NCI-H1930 (cell line): ENCODE measurements around the gene KCNN4.

Experiments used
- DNase-seq, 2 experiments: peaks; one replicate each; lab custom pipeline; 2025; lab: John Stamatoyannopoulos, UW

The KCNN4 gene

DNA sequence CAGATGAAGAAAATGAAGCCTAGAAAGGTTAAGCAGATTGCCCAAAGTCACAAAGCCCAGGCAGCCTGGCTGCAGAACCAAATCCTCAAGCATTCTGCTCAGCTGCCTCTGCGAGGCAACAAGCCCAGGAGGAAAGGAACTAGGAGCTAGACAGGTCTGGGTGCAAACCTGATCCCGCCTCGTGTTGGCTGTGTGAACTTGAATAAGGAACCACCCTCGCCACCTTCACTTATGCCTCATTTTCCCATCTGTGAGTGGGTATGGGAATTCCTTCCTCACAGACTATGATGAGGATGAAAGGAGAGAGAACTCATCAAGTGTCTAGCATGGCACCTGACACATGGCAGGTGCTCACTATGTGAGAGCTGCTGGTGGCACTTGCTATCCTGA lies 32.6 kb downstream of the KCNN4 start:
- no peak for DNase-seq

DNA sequence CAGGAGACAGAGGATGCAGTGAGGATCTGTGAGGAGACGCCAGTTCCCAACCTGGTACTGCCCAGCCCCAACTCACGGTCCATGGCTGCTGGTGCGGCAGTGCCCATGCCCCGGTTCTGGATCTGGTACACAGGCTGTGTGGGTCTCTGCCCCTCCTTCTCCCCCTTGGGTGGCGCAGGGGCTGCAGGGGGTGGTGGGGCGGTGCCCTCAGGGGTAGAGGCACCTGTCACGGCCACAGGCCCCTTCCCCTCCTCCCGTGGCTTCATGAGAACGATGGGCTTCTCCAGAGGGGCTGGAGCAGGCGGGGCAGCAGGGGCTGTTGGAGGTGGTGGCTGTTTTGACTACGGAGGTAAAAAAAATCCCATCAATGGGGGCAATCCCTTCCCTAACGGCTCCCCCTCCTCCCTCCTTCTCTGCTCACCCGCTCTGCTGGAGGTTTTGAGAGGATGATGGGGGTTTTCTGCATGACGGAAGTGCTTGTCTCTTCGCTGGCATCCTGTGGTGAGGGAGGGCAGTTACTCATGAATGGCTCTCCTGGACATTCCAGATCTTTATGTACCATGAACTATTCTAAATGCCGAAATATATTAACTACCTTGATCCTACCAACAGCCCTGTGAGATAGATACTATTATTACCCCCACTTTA lies 33.1 kb downstream of the KCNN4 start:
- DNase-seq: no peak

DNA sequence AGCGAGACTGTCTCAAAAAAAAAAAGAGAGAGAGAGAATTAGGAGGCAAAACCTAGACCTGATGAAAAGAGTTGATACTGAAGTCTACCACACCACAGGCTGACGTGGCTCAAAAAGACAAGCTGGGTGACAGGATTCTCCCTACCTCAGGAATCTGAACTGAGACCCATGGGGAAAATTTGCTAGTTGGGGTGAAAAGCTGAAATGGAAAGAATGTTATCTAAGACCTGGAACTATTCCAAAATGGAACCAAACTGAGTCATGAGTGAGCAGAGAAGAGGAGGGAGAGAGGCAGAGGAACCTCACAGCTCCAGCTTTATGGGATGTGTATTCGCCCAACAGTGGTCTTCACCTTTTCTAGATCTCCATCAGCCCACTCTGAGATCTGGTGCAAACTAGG lies 37.7 kb downstream of the KCNN4 start:
- no peak for DNase-seq

DNA sequence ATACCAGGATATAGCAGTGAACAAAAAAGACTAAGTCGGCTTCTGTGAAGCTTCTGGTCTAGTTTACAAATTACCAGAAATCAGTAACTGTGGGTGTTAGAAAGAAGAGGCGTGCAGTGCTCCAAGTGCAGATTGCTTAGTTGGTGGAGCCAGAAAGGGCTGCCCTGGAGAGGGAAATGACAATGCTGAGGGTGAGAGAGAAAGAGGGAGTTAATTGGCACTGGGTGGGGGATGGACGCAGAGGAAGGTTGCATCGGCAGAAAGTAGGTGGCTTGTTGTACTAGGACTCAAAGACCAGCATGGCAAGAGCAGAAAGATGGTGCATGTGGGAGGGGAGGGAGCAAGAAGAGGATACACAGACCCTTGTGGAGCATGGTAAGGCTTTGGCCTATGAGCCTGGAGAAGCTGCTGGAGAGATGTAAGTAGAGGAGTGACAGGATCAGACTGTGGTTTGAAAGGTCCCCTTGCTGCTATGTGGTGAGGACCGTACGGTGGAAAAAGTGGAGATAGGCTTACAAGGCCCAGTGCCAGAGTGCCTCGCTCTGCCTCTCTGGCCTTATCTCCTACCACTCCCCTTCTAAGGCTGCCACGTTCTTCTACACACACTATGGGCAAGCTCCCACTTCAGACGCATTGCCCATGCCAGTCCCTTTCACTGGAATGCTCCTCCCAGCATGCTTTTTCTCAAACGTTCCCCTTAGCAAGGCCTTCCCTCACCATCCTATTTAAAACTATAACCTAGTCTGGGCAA lies 39.5 kb downstream of the KCNN4 start:
- no peak for DNase-seq

DNA sequence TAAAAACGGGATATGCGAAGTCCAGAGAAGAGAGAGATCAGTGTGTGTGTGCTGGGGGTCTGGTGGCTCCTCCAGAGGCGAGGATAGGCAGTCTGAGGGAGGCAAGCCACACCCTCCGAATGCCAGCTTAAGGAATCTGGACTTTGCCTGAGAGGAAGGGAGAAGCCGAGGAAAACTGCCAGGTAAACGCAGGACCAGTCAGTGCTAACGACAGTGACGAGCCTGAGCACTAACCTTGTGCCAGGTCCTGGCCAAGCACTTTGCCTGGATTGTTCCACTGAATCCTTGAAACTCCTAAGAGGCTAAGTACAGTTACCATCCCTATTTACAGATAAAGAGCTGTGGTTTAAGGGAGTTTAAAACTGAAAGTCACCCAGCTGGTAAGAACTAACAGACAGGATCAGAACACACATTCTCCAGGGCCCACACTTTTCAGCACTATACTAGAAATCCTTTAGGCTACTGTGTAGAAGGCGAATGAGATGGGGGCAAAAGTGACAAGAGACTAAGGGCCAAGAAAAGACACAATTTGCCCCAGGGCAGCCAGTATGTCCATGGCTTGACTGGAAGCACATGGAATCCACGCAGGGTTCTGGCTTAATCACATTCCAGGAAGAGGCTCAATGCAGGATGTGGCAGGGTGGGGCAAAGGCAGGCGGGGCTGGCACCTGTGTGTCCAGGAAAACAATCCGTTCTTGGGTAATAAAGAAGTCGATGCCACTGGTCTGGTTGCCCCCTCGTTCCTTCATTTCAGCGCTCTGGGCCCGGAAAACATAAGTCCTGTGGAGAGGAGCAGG lies 41.1 kb downstream of the KCNN4 start:
- no peak for DNase-seq

DNA sequence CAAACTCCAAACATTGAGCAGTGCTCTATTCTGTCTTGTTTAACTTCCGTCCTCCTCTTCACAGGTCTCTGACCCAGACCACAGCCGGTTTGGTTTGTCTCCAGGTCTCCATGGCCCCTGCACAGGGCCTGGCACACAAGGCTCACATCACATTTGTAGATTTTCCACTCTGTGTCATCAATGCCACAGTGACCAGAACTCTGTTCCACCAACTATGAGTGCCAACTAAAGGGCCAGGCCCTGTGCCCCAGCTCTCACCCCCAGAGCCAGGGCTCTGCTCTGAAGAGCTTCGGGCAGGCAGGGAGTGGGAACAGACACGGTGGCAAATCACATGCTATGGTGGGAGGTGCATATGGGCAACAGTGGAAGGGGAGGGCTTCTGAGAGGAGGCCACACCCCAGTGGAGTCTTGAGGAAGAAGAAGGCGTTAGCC lies 42.0 kb downstream of the KCNN4 start:
- no peak for DNase-seq

DNA sequence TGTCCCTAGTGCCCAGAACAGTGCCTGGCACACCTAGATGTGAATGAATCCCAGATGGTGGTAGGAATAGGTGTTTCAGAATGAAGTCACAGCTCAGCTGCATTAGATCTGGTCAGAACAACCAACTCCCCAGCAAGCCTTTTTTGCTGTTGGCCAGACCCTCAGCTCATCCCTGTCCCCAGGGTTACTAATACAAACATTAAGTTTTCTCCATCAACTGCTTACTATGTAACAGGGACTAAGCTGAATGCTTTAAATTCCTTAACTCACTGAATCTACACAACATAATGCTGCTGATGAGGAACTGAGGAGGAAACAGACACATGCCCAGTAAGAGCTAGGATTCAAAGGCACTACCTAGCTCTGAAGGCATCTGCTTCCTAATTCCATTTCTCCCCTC lies 44.8 kb downstream of the KCNN4 start:
- no peak for DNase-seq

DNA sequence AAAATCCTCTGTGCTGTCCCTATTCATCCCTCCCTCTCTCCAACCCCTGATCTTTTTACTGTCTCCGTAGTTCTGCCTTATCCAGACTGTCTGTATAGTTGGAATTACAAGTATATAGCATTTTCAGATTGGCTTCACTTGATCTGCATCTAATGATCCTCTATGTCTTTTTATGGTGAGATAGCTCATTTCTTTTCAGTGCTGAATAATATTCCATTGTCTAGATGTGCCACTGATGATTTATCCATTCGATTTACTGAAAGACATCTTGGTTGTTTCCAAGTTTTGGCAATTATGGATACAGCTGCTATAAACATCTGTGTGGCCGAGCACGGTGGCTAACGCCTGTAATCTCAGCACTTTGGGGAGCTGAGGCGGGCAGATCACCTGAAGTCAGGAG lies 45.8 kb downstream of the KCNN4 start:
- no peak for DNase-seq

DNA sequence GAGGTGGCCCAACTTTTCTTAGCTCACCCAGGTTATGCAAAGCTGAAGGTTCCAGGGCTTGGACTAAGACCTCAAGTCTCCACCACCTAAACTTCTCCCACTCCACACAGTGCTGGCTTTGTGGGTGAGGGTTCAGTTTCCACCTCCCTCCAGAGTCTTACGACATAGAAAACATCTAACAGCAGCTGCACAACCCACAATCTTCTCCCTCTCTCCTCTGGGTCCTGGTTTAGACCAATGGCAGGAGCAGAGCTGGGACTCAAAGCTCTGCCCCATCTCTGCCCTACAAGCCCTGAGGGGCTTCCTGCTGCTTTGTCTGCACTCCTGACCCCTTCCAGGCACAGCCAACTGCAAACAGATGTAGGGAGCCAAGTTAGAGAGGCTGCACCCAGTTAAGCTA lies 48.9 kb downstream of the KCNN4 start:
- no peak for DNase-seq

DNA sequence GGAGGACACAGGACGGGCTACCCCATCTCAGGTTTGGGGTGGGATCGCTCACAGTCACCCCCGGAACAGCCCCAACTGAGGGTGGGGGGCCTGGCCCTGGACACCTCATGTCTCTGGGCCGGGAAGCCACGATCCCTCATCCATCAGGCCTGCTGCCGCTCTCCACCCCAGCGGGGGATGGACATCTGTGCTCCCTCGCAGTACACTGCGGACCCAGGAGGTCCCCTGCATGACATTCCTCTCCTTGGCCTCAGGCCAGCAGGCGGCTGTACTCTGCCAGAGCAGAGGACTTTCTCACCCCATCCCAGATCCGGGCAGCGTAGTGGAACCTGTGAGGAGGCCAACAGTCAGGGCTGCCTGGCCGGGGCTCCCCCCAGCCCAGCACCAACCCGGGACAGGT lies 49.4 kb downstream of the KCNN4 start:
- no peak for DNase-seq

DNA sequence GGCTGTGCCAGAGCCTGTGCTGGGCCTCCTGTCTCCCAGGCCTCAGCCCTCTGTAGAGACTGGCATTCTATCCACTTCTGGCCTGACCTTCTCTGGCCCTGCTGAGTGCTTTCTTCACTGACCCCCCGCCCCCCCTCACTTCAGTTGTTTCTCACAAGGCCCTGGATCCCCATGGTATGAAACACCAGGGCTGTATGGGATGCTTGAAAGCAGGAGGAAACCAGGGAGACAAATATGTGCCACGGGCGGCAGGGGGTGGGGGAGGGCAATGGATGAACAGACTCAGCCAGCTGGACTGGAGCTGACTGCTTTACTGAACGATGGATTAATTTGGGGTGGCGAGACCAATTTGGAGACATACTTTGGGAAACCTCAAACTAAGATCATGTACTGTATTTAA lies 50.9 kb downstream of the KCNN4 start:
- DNase-seq: no peak

DNA sequence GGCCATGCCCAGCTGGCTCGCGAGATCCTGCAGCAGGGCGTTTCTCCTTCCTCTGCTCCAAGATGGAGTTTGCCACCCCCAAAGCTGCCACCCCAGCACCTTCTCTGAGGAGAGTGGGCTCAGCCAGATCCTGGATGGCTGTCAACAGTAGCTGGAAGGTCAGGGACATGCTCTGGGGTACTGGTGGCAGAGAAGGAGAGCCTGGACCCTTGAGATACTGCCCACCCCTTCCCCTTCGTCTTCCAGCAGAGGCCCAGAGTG lies 53.2 kb downstream of the KCNN4 start:
- DNase-seq: no peak

DNA sequence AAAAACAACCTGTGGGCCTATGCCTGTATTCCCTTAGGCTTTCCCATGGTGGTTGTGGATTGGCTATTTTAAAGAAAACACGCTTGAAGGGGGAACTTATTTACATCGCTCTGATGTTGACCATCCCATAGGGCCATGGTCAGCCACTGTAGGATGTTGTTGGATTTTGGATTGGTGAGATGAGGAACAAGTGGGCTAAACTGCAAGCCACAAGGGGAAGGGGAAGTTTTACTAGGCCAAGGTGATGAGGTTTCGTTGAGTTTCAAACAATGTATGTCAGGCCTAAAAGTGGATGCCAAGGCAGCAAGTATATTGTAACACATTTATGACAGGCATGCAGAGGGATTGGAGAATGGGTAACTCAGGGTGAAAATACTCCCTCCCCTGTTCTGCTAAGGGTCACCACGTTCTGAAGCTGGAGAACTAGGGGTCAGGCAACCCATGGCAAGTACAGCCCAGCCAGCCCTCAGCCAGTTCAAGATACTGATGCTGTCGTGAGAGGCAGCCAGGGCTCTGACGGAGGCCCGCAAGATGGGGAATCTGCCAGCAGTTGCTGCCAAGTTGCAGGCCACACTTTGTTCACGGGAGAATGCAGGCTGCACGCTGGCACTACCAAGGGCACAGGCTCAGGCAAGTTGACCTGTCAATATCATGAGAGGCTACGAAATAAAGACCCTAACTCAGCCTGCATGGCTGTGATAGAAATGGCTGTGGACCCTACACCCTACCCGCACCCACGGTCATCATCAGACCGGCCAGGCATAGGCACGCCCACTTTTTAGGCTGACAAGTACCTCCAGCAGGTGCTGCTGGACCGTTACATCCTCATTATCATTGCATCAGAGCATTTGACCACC lies 53.8 kb downstream of the KCNN4 start:
- no peak for DNase-seq

DNA sequence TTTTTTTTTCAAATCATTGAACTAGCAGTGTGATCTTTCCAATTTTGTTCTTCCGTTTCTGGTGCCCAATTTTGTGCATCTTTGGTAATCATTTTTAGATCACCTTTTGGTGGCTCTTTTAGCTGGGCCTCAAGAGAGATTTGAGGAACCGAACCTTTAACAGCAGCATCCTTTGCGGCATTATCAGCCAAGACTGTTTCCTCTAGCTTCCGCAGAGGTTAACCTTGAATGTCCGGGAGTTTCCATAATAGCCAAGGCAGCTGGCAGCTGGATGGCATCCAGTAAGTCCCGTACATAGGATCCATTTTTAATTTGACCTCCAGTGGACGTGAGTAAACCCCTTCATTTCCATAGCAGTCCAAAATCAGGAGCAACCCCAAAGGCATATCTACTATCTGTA lies 55.3 kb downstream of the KCNN4 start:
- DNase-seq: no peak

DNA sequence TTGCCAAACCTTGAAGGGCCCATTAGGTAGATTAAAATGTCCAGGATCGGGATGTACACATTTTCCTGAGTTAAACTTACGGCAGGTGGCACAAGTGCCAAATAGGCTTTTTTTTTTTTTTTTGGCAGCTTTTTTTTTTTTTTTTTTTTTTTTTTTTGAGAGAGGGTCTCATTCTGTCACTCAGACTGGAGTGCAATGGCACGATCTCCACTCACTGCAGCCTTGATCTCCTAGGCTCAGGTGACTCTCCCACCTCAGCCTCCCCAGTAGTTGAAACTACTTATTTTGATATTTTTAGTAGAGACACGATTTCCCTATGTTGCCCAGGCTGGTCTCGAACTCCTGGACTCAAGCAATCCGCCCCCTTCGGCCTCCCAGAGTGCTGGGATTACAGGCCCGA lies 55.9 kb downstream of the KCNN4 start:
- DNase-seq: no peak

DNA sequence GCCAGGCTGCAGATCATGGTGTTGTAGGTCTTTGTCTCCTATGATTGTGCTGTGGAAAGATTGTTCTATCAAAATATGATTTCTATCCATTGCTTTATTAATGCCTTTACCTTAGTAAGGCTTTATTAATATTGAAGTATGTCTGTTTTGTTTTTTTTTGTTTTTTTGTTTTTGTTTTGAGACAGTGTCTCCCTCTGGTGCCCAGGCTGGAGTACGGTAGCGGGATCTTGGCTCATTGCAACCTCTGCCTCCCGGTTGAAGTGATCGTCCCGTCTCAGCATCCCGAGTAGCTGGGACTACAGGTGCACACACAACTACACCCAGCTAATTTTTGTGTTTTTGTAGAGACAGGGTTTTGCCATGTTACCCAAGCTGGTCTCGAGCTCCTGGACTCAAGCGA lies 57.2 kb downstream of the KCNN4 start:
- no peak for DNase-seq

DNA sequence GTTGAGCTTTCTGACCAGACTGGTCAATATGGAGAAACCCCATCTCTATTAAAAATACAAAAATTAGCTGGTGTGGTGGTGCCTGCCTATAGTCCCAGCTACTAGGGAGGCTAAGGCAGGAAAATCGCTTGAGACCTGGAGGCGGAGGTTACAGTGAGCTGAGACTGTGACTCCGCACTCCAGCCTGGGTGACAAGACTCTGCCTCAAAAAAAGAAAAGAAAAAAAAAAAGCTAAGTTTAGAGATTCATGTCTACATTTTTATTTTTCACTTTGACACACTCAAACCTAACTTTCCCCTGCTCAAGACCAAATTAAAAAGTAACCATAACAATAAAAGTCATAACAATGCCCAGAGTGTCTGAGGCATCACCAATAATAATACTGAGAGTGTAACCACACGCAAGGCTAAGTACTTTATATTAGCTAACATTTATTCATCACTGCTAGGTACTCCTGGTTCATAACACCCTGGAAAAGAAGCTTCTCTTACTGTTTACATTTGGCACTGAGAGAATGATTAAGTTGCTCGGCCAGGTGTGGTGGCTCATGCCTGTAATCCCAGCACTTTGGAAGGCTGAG lies 59.2 kb downstream of the KCNN4 start:
- no peak for DNase-seq

DNA sequence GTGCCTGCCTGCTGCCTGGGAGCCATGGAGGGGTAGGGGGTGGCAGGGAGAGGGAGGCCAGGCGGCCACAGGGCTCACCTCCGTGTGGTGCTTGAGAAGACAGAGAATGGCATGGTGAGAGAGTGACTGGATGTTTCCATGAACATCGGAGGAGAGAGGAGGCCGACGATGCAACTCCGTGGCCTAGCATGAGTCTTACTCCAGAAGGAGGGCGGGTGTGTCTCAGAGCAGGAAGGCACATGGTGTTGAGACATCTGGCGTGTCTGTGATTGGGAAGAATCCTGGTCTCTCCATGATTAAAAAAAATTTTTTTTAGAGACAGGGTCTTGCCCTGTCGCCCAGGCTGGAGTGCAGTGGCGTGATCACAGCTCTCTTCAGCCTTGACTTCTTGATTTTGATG lies 59.8 kb downstream of the KCNN4 start:
- no peak for DNase-seq

DNA sequence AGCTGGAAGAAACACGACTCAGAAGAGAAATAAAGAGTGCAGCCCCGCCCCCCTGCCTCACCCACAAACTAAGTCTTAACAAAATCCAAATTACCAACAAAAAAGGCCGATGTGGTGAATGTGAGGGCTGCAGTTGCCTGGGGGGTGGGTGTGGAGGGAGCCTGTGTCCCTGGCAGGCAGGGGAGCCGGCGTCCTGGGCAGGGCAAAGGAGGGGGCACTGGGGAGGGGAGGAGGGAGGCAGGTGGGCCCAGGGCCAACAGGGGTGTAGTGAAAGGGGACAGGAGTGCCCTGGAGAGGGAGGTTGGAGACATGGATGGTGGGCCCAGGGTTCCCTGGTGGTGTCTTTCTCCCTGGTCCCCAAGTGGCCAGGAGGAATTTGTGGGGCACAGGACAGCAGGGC lies 60.9 kb downstream of the KCNN4 start:
- DNase-seq: no peak

DNA sequence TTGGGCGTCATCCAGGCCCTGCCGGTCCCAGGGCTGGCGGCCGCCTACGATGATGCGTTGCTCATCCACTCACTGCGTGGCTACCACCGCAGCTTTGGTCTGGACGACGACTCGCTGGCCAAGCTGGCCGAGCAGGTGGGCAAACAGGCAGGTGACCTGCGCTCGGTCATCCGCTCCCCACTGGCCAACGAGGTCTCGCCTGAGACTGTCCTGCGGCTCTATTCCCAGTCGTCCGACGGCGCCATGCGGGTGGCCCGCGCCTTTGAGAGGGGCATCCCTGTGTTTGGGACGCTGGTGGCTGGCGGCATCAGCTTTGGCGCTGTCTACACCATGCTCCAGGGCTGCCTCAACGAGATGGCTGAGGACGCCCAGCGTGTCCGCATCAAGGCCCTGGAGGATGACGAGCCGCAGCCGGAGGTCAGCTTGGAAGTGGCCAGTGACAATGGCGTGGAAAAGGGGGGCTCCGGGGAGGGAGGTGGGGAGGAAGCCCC lies 61.4 kb downstream of the KCNN4 start:
- DNase-seq: no peak

DNA sequence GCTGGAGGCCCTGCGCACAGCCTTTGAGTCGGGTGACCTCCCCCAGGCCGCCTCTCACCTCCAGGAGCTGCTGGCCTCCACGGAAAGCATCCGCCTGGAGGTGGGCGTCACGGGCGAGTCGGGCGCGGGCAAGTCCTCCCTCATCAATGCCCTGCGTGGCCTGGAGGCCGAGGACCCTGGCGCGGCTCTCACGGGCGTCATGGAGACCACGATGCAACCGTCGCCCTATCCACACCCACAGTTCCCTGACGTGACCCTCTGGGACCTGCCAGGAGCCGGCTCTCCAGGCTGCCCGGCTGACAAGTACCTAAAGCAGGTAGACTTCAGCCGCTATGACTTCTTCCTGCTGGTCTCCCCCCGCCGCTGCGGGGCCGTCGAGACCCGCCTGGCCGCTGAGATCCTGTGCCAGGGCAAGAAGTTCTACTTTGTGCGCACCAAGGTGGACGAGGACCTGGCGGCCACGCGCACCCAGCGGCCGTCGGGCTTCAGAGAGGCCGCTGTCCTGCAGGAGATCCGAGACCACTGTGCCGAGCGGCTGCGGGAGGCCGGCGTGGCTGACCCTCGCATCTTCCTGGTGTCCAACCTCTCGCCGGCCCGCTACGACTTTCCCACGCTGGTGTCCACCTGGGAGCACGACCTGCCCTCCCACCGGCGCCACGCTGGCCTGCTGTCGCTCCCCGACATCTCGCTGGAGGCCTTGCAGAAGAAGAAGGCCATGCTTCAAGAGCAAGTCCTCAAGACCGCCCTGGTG lies 62.0 kb downstream of the KCNN4 start:
- DNase-seq: no peak
